ENCODE data around the gene DVL2.

- TF ChIP-seq POLR2AphosphoS5 (IDR thresholded peaks at IDR 0.05), result no peak
- TF ChIP-seq CTCF (IDR thresholded peaks at IDR 0.05), result no peak
Observed at GRCh38 chr17:7281074-7281952, 47.0 kb upstream of the DVL2 start, which contains the start of gene SLC2A4.
